ENCODE measurements around the gene TPSB2.
"Not testable (repeated sequence)": the region's sequence is repeated elsewhere in the genome, so short reads cannot be mapped to it uniquely, and the experiment has no call there.

The TPSB2 gene

GRCh38 chr16:1245452-1246020 lies 15.6 kb upstream of the TPSB2 start:
- TF ChIP-seq CTCF (conservative IDR thresholded peaks at IDR 0.05): no peak
- H3K27ac ChIP-seq: no peak overlapping the region

GRCh38 chr16:1244881-1245280 lies 14.9 kb upstream of the TPSB2 start:
- TF ChIP-seq CTCF (conservative IDR thresholded peaks at IDR 0.05): no peak
- H3K27ac ChIP-seq: no peak overlapping the region

GRCh38 chr16:1243907-1244850 lies 14.2 kb upstream of the TPSB2 start:
- not testable (repeated sequence) for H3K27ac ChIP-seq

GRCh38 chr16:1243363-1243762 lies 13.4 kb upstream of the TPSB2 start:
- H3K27ac ChIP-seq: not testable (repeated sequence)

- H3K27ac ChIP-seq: not testable (repeated sequence)
Observed at GRCh38 chr16:1241081-1241480, 11.1 kb upstream of the TPSB2 start.

- H3K27ac ChIP-seq: not testable (repeated sequence)
Observed at GRCh38 chr16:1240436-1240835, 10.5 kb upstream of the TPSB2 start, which contains the start of gene TPSAB1. Gene TPSAB1, plus strand, starts transcription at chr16:1240705. Its CDS starts 234 bp downstream, at chr16:1240939.

GRCh38 chr16:1239575-1239974 lies 9.6 kb upstream of the TPSB2 start:
- H3K27ac ChIP-seq: not testable (repeated sequence)

- not testable (repeated sequence) for H3K27ac ChIP-seq
Observed at GRCh38 chr16:1238909-1239308, 8.9 kb upstream of the TPSB2 start.

- no peak overlapping the region for H3K27ac ChIP-seq
- TF ChIP-seq CTCF (conservative IDR thresholded peaks at IDR 0.05): no peak
Observed at GRCh38 chr16:1237990-1238389, 8.0 kb upstream of the TPSB2 start.

GRCh38 chr16:1236659-1237058 lies 6.7 kb upstream of the TPSB2 start:
- not testable (repeated sequence) for H3K27ac ChIP-seq

GRCh38 chr16:1232049-1232748 lies 2.2 kb upstream of the TPSB2 start:
- not testable (repeated sequence) for H3K27ac ChIP-seq

GRCh38 chr16:1231301-1231700 lies 1.3 kb upstream of the TPSB2 start:
- H3K27ac ChIP-seq: not testable (repeated sequence)

- H3K27ac ChIP-seq: not testable (repeated sequence)
Observed at GRCh38 chr16:1230471-1231212, 658 bp upstream of the TPSB2 start.

GRCh38 chr16:1229476-1229875 lies 508 bp downstream of the TPSB2 start:
- not testable (repeated sequence) for H3K27ac ChIP-seq

GRCh38 chr16:1228227-1228626 lies 1.8 kb downstream of the TPSB2 start:
- not testable (repeated sequence) for H3K27ac ChIP-seq

- not testable (repeated sequence) for H3K27ac ChIP-seq
Observed at GRCh38 chr16:1226692-1227091, 3.3 kb downstream of the TPSB2 start.

GRCh38 chr16:1225728-1226311 lies 4.2 kb downstream of the TPSB2 start:
- H3K27ac ChIP-seq: not testable (repeated sequence)

All from VCaP (cell line).